Thyroid gland (tissue), 4 donors: ENCODE data around the gene SCLY.

Experiments
- CTCF ChIP-seq, 6 experiments: fragments of 200-600 bp in 3 of 6; fragments of 450-650 bp in 3 of 6; sonication (generic) in 3 of 6; IDR thresholded peaks; one replicate each; pipeline ENCODE4 v1.5.1; 2016 to 2019; ENCODE audit warnings: antibody characterized with exemption in 6 of 6, mild to moderate bottlenecking in 2 of 6, inconsistent platforms in 1 of 6, moderate library complexity in 1 of 6
- POLR2A ChIP-seq, 2 donors: fragments of 450-650 bp; IDR thresholded peaks; one replicate each; pipeline ENCODE4 v1.6.1; 2017; ENCODE audit warnings: antibody characterized with exemption in 2 of 2, mild to moderate bottlenecking in 2 of 2, moderate library complexity in 1 of 2

- TF ChIP-seq CTCF (IDR thresholded peaks at IDR 0.05) (no peak), POLR2A (IDR thresholded peaks at IDR 0.05) (no peak)
These were observed 67.2 kb downstream of the SCLY start for GRCh38 chr2:238128061-238128440.
